Measurements from ENCODE around the gene ASPA.

The ASPA gene

DNA sequence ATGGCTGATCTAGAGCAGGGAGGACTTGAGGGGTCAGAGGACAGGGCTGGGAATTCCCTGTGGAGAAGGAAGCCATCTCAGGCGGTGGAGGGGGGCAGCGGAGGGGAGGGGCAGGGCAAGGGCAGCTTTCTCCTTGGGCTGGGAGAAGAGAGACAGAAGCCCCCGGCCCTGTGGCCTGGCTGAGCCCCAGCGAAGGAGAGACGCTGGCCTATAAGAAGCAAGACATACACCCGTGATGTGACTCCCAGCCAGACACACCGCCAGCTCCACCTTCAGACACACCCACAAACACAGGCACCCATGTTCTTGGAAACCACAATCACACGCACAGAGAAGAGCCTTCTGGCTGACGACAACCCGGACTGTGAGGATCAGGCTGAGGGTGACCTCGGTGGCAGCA, 71.8 kb downstream of the ASPA start:
- TF ChIP-seq, protein P1, sequence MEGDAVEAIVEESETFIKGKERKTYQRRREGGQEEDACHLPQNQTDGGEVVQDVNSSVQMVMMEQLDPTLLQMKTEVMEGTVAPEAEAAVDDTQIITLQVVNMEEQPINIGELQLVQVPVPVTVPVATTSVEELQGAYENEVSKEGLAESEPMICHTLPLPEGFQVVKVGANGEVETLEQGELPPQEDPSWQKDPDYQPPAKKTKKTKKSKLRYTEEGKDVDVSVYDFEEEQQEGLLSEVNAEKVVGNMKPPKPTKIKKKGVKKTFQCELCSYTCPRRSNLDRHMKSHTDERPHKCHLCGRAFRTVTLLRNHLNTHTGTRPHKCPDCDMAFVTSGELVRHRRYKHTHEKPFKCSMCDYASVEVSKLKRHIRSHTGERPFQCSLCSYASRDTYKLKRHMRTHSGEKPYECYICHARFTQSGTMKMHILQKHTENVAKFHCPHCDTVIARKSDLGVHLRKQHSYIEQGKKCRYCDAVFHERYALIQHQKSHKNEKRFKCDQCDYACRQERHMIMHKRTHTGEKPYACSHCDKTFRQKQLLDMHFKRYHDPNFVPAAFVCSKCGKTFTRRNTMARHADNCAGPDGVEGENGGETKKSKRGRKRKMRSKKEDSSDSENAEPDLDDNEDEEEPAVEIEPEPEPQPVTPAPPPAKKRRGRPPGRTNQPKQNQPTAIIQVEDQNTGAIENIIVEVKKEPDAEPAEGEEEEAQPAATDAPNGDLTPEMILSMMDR (IDR thresholded peaks at IDR 0.05): no peak
- DNase-seq: no peak
- Mint-ChIP-seq H3K36me3 (ENCODE audit: low read depth) (no peaks in the 10 kb centered on the region), H3K27ac (no peak overlapping the region), H3K27me3 (ENCODE audit: low read depth, poor library complexity) (peaks cover 12% of the 10 kb centered on the region), H3K4me1 (peaks cover 11% of the 10 kb centered on the region), H3K4me3 (no peak overlapping the region), H3K9me3 (no peaks in the 10 kb centered on the region)

DNA sequence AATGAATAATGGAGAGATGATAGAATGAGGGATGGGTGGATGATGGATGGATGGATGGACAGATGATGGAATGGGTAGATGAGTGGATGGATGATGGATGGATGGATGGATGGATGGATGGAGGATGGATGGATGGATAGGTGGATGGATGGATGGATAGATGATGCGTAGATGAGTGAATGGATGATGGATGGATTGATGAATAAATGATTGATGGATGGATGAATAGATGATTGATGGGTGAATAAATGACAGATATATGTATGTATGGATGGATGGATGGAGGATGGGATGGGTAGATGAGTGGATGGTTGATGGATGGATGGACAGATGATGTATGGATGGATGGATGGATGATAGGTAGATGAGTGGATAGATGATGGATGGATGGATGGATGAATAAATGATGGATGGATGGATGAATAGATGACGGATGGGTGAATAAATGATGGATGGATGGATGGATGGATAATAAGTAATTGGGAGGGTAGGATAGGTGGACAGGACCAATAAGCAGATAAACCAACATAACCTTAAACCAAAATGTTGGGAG, 73.9 kb downstream of the ASPA start:
- TF ChIP-seq, protein P1 (IDR thresholded peaks at IDR 0.05): no peak
- Mint-ChIP-seq H3K27ac (peak overlapping the region; percentile 2), H3K4me3 (no peak overlapping the region), H3K27me3 (ENCODE audit: low read depth, poor library complexity) (peaks cover 20% of the 10 kb centered on the region), H3K36me3 (ENCODE audit: low read depth) (no peaks in the 10 kb centered on the region), H3K4me1 (peaks cover 6% of the 10 kb centered on the region), H3K9me3 (no peaks in the 10 kb centered on the region)
- DNase-seq: no peak

DNA sequence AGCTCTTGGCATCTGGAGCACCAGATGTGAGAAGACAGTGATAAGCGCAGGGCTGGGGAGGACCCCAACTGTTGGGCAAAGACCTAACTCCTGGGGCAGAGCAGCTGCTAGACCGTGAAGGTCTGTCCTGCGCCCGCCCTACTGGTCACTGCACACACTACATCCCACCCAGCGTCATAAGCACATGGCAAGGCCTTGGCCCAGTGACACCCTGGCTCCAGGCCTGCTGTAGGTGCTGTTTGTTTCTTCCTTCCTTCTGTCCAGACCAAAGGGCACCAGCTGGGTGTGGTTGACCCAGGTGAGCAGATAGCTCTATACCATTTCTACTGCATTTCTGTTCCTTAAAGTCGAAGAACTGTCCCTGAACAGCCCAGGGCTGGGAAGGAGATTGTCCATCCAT, 75.4 kb downstream of the ASPA start:
- H3K4me3 Mint-ChIP-seq: no peak overlapping the region
- peaks cover 4% of the 10 kb centered on the region for H3K4me1 Mint-ChIP-seq
- no peak overlapping the region for H3K27ac Mint-ChIP-seq
- H3K27me3 Mint-ChIP-seq (ENCODE audit: low read depth, poor library complexity): peaks cover 26% of the 10 kb centered on the region
- TF ChIP-seq, protein P1 (IDR thresholded peaks at IDR 0.05): no peak
- H3K36me3 Mint-ChIP-seq (ENCODE audit: low read depth): no peaks in the 10 kb centered on the region
- DNase-seq: no peak
- H3K9me3 Mint-ChIP-seq: no peaks in the 10 kb centered on the region

DNA sequence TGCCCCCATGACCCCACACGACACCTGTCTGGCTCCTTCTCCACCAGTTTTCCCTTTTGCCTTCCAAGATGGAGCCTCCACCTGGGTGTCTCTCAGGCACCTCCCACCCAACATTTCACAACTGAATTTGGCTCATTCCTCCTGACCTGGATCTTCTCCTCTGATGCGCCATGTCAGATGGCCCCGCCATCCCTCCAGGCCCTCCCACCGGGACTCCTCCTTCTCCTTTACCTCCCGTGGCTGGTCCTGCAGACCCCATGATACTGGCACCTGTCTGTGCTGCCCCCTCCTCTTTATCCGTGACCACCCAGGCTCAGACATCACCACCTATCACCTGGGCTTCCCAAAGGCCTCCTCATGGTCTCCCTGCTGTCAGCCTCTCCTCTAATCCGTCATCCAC, 77.1 kb downstream of the ASPA start:
- TF ChIP-seq, protein P1 (IDR thresholded peaks at IDR 0.05): no peak
- Mint-ChIP-seq H3K36me3 (ENCODE audit: low read depth) (no peaks in the 10 kb centered on the region), H3K4me3 (no peak overlapping the region), H3K27me3 (ENCODE audit: low read depth, poor library complexity) (peaks cover 26% of the 10 kb centered on the region), H3K9me3 (no peaks in the 10 kb centered on the region), H3K4me1 (peaks cover 8% of the 10 kb centered on the region), H3K27ac (peak overlapping the region; percentile 71)
- DNase-seq: no peak
